Inferior parietal cortex (tissue), 1 donor: Measurements from ENCODE around the gene SMTN.

Experiments
- DNase-seq: peaks from one replicate; pipeline ENCODE4 v3.0.0-alpha.2; 2016; ENCODE audit errors: extremely low spot score

Gene SMTN

DNA sequence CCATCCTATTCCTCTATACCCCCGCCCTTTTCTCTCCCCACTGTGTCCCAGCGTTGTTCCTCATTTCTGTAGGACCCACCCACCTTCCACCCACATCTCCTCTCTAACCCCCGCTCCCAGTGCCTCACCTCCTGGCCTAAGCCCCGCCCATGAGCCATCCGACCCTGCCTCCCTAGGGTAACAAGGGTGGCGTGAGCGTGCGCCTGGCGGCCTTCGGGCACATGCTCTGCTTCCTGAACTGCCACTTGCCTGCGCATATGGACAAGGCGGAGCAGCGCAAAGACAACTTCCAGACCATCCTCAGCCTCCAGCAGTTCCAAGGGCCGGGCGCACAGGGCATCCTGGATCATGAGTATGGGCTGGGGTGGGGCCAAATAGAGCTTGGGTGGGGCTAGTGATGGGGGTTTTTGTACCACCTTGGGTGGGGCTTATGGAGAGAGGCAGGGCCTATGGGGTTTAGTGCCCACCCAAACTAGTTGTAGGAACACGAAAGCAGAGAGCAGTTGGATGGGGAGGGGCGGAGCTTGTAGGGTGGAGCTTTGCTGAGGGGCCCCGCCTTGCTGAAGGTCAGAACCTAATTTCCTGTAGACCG, 46.2 kb downstream of the SMTN start:
- DNase-seq: no peak

DNA sequence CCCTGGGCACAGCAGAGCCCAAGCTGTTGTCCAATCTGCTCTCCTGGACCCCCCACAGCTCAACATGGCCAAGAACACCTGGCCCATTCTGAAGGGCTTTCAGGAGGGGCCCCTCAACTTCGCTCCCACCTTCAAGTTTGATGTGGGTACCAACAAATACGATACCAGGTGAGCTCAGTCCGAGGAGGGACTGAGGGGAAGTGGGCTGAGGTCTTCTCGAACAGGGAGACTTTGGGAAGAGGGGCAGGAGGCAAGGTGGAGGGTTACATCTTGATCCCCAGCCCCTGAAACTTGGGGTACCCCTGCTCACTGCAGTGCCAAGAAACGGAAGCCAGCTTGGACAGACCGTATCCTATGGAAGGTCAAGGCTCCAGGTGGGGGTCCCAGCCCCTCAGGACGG, 47.0 kb downstream of the SMTN start:
- no peak for DNase-seq

GRCh38 chr22:31130873-31131272, 49.8 kb downstream of the SMTN start:
- no peak for DNase-seq

GRCh38 chr22:31133911-31134310, 52.8 kb downstream of the SMTN start:
- DNase-seq: no peak

- DNase-seq: no peak
Observed at GRCh38 chr22:31134688-31135087, 53.6 kb downstream of the SMTN start.

DNA sequence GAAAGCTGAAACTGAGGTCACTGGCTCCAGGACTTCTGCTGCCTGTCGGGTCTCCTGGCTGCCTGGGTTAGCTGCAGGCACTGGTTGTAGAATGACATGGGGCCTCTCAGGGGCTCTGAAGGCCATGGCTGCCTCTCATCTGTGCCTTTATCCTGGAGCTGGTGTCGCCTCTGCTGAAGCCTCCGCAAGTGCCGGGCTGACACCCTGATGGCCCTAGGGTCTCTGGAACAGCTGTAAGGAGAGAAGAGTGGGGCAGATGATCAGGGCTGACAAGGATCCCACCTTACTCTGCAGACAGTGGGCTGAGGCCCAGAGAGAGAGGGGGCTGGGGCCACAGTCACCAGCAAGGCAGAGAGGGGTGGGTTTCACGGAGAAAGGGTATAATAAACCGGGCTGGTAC, 54.6 kb downstream of the SMTN start:
- no peak for DNase-seq

DNA sequence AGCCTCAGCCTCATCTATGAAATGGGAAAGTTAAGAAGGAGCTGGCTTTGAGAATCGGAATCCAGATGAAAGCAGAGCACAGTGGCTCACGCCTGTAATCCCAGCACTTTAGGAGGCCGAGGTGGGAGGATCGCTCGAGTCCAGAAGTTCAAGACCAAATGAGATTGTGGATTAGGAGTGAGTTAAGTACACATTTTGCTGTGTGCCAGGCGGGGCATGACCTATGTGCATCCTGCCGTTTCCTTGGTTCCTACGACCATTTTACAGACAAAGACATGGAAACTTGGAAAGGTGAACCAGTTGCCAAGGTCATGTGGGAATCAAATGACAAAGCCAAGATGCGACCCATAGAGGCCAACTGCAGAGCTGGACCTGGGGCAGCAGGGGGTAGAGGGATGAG, 55.0 kb downstream of the SMTN start:
- no peak for DNase-seq

DNA sequence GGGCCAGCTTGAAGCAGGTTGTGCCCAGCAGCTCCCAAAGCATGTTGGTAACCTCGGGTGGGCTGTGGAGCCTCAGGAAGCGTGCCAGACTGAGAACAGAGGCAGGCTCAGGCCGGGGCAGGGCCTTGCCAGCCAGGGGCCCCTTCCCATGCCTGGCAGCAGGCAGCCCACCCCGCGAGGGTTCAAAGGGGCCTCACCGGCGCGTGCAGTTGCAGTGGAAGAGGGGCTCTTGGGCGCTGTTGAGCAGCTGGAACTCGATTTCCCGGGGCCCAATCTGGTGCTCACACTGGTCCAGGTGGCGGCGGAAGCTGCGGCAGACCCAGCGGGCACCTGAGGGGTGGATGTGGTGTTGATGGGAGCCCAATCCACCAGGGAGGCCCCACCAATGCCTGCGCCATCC, 55.6 kb downstream of the SMTN start:
- DNase-seq: no peak

DNA sequence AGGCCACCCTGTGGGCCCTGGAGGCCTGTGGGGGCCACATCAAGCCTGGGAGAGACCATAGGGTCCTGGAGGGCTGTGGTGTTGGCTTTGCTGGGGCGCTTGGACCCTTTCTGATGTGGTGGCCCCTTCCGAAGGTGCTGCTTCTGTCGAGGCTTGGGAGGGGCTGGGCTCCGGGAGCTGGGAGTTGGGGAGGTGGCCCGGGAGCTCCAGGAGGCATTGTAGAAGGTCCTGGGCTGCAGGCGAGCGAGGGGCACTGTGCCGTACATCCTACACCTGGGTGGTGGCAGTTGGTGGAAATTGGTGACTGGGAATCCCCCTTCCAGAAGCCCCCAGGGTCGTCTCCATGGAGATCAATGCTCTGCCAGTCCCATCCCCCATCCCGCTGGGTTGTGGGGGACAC, 56.6 kb downstream of the SMTN start:
- DNase-seq: no peak

GRCh38 chr22:31138126-31138525, 57.0 kb downstream of the SMTN start:
- no peak for DNase-seq

- DNase-seq: no peak
Observed at GRCh38 chr22:31139066-31139465, 57.9 kb downstream of the SMTN start.

GRCh38 chr22:31139866-31140716, 59.0 kb downstream of the SMTN start, which contains the start of gene PLA2G3:
Gene PLA2G3 (minus strand): TSS chr22:31140508. CDS start chr22:31140354, 154 bp downstream.
- DNase-seq: no peak

- DNase-seq: no peak
Observed at GRCh38 chr22:31140746-31141145, 59.6 kb downstream of the SMTN start.

DNA sequence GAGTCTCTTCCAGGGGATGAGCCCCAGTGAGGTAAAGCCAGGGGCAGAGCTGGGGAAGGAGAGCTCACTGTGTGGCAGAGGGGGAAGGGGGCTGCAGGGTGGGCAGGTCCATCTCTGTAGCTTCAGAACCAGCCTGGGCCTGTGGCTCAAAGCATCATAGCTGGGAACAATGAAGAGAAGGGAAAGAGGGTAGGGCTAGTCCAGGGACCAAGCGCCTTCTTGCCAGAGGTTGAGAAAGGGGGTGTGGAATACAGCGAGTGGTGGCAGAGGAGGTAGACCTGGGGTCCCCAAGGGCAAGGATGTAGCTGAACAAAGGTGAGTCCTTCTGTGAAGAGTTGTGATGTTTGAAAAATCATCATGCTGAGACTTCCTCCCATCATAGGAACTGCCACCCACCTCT, 60.4 kb downstream of the SMTN start:
- no peak for DNase-seq

DNA sequence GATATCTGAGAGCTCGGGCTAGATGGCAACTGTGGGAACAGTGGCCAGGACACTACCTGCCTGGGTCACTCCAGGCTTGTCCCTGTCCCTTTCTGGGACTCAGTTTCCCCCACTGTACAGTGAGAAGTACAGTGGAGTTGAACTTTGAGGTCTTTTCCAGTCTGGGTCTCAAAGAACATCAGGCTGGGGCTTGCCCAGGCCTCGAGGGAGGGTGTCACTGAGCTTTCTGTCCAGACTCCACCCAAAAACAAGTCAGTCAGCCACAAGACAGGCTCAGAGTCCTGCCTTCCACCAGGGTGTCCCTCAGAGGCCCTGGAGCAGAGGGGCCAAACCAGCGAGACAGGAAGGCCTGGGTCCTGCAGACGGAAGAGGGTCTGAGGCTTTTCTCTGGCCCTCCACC, 61.2 kb downstream of the SMTN start:
- no peak for DNase-seq

- DNase-seq: no peak
Observed at GRCh38 chr22:31143038-31143437, 61.9 kb downstream of the SMTN start.

DNA sequence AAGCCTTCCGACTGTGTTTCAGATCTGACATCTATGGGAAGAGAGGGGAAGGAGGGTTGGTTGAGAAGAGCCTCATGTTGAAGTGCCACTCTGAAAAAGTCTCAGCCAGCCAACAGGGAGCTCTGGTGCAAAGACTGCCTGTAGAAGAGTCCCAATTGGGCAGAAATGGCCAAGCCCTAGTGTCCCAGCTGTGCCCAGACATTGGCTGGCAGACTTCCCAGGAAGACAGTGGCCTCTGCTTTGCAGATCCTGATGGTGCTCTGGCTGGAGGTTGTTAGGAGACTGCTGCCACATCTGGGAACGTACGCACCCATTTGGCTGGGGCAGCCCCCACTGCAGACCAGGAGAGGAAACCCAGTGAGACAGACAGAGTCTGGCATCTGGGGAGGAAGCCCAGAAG, 62.4 kb downstream of the SMTN start:
- no peak for DNase-seq

GRCh38 chr22:31144223-31144622, 63.1 kb downstream of the SMTN start:
- no peak for DNase-seq

- DNase-seq: no peak
Observed at GRCh38 chr22:31148488-31148887, 67.4 kb downstream of the SMTN start.

- DNase-seq: peak; percentile 74
Observed at GRCh38 chr22:31148953-31149627, 68.0 kb downstream of the SMTN start.

DNA sequence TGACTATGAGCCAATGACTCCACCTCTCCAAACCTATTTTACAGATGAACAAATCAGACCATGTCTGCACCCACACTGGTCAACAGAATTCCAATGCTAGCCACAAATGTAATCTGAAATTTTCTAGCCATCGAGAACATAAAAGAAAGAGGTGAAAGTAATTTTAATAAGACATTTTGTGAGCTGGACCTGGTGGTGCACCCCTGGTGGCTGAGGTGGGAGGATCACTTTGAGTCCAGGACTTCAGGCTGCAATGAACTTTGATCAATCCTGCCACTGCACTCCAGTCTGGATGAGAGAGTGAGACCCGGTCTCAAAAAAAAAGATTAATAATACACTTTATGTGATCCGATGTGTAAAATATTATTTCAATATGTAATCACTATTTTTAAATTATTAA, 69.5 kb downstream of the SMTN start:
- no peak for DNase-seq

DNA sequence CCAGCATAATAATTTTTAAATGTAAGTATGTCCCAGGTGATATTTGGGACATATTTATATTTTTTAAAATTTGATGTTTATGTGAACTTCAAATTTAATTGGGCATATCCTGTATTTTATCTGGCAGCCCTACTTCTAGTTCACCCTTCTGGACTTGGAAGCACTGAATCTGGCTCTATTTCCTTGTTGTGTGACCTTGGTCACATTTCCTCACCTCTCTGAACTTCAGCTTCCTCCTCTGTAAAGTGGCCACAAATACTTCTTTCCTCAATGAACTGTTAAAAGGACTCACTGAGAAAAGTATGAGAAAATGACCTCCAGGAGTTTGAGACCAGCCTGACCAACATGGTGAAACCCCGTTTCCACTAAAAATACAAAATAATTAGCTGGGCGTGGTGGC, 70.8 kb downstream of the SMTN start:
- no peak for DNase-seq

DNA sequence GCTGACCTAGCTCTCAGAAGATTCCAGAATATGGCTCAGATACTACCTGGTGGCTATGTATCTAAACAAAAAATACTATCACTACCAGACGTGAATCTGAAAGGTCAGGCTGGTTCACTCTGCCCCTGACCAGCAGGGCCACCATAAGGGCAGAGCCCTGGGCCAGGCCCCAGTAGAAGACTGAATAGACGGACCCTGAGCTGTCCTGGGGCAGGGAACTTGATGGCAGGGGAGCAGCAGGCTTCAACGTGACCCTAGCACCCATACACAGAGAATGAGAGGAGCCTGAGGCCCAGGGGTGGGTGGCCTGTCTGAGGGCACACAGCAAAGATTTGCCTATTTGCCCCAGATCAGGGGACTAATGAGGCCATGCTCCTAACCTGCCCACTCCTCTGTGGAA, 72.2 kb downstream of the SMTN start:
- no peak for DNase-seq
